OCI-LY7 (cell line): ENCODE results near the gene DNAJC1. TPM values are rescaled to one million over a fixed set of nuclear protein-coding genes. Genes with fewer than 3 reads are reported as not detected.

ENCODE experiments used
- BruUV-seq: library from RNA; stranded (reverse); fragments of 400-500 nt; replicated peaks from 2 replicates; lab custom pipeline; 2021; lab: Mats Ljungman, UMichigan
- CTCF ChIA-PET: fragments of 300-600 bp; sonication (Branson Sonifier 250); formaldehyde crosslinking; loops from one replicate; lab custom pipeline; 2022; ENCODE audit warnings: antibody characterized with exemption; ENCODE audit not compliant: unreplicated experiment; lab: Charles Lee
- POLR2A ChIA-PET: fragments of 300-600 bp; sonication (Branson Sonifier 250); formaldehyde crosslinking; loops from one replicate; lab custom pipeline; 2022; ENCODE audit warnings: antibody characterized with exemption; lab: Charles Lee
- DNase-seq: peaks from one replicate; pipeline ENCODE4 v3.0.0-alpha.2; 2015; ENCODE audit warnings: low spot score
- H2AFZ ChIP-seq: fragments of 200-600 bp; sonication (generic), shearing (Covaris generic); 2 replicates; pipeline ENCODE4 v1.6.1; 2014; ENCODE audit warnings: mild to moderate bottlenecking, antibody characterized with exemption, low read length, moderate library complexity
- H3K27ac ChIP-seq: fragments of 200-600 bp; sonication (generic); 2 replicates; pipeline ENCODE4 v1.5.1; 2014; ENCODE audit warnings: mixed run types, low read depth, mild to moderate bottlenecking, moderate library complexity, low read length, inconsistent platforms; ENCODE audit not compliant: poor library complexity, severe bottlenecking
- H3K36me3 ChIP-seq: fragments of 200-600 bp; sonication (generic); 2 replicates; pipeline ENCODE4 v1.6.1; 2014; ENCODE audit warnings: mild to moderate bottlenecking, antibody characterized with exemption, low read length, moderate library complexity, mixed read lengths; ENCODE audit not compliant: insufficient read depth
- H3K4me1 ChIP-seq: fragments of 200-600 bp; sonication (generic); 2 replicates; pipeline ENCODE4 v1.5.1; 2014; ENCODE audit warnings: mild to moderate bottlenecking, low read length; ENCODE audit not compliant: insufficient read depth, poor library complexity, severe bottlenecking
- H3K4me2 ChIP-seq: fragments of 200-600 bp; sonication (generic); 2 replicates; pipeline ENCODE4 v1.6.1; 2014; ENCODE audit warnings: mild to moderate bottlenecking, low read length
- H3K4me3 ChIP-seq: fragments of 200-600 bp; sonication (generic); 2 replicates; pipeline ENCODE4 v1.5.1; 2014; ENCODE audit warnings: mild to moderate bottlenecking, low read depth, low read length; ENCODE audit not compliant: poor library complexity, severe bottlenecking
- H3K79me2 ChIP-seq: fragments of 200-600 bp; sonication (generic); 2 replicates; pipeline ENCODE4 v1.6.1; 2016; ENCODE audit warnings: low read depth, mild to moderate bottlenecking, low read length, moderate library complexity, mixed read lengths; ENCODE audit not compliant: insufficient read depth
- H3K9me2 ChIP-seq: fragments of 200-600 bp; sonication (generic); 2 replicates; pipeline ENCODE4 v1.6.1; 2016; ENCODE audit warnings: mild to moderate bottlenecking, low read length, mixed read lengths; ENCODE audit not compliant: insufficient read depth
- H3K9me3 ChIP-seq: fragments of 200-600 bp; sonication (generic); 2 replicates; pipeline ENCODE4 v1.6.1; 2014; ENCODE audit warnings: mild to moderate bottlenecking, mixed run types, low read length, mixed read lengths
- H4K20me1 ChIP-seq: fragments of 200-600 bp; sonication (generic); 2 replicates; pipeline ENCODE4 v1.6.1; 2014; ENCODE audit warnings: mild to moderate bottlenecking, antibody characterized with exemption, low read length, moderate library complexity, mixed read lengths; ENCODE audit not compliant: insufficient read depth
- CTCF ChIP-seq: fragments of 200-600 bp; sonication (generic); conservative IDR thresholded peaks from 2 replicates; pipeline ENCODE4 v1.5.1; 2014; ENCODE audit warnings: mild to moderate bottlenecking, antibody characterized with exemption, low read length, moderate library complexity, mixed read lengths
- EZH2phosphoT487 ChIP-seq: fragments of 200-600 bp; sonication (generic); IDR thresholded peaks from 2 replicates; pipeline ENCODE4 v1.6.1; 2018; ENCODE audit warnings: low read depth, borderline replicate concordance, mild to moderate bottlenecking, mixed run types, antibody characterized with exemption, low read length, moderate library complexity, mixed read lengths
- intact Hi-C: fragments of 100-400 bp; cut with micrococcal nuclease; formaldehyde crosslinking; loops from one replicate; pipeline ENCODE4 v1.10.0; 2022; ENCODE audit not compliant: unreplicated experiment
- total RNA-seq, 2 experiments: library from RNA; depleted of rRNA in 1 of 2; stranded (reverse); fragments of >200 nt in 1 of 2; shearing (Covaris generic) in 1 of 2; gene quantifications; 2 replicates each; pipeline ENCODE4 v1.2.3, GENCODE V29; 2014 to 2022

DNAJC1 gene
- total RNA-seq, 2 experiments from 2014 or later, result 7.1 to 16.9 TPM

DNA sequence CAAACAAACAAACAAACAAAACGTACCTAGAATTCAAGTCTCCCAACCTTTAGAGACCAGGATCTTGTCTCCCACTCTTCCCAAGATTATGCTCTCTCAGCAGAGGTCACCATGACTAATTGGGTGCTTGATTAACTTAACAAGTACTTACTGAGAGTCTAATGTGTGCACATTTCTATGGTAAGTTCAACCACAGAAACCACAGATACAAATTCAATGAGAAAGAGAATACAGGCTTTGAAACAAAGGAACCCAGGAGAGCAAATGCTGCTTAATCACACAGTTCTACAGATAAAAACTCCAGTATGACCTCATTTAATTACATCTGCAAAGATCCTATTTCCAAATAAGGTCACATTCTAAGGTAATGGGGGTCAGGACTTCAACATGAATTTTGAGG, 142.8 kb downstream of the DNAJC1 start:
- CTCF ChIA-PET, result no interaction called here
- BruUV-seq, result no TSS peak

GRCh38 chr10:21858455-21858854, 145.1 kb downstream of the DNAJC1 start:
- CTCF ChIA-PET, result no interaction called here
- no peak overlapping the region for H3K4me2 ChIP-seq
- no peaks in the 10 kb centered on the region for H3K9me3 ChIP-seq
- no peak for TF ChIP-seq EZH2phosphoT487
- TF ChIP-seq CTCF, result no peak
- no peaks in the 10 kb centered on the region for H4K20me1 ChIP-seq
- no peaks in the 10 kb centered on the region for H3K4me1 ChIP-seq
- BruUV-seq, result no TSS peak
- intact Hi-C loops, result no loop called here
- no peak for DNase-seq
- no peak overlapping the region for H3K4me3 ChIP-seq
- no peak overlapping the region for H2AFZ ChIP-seq
- H3K79me2 ChIP-seq, result no peaks in the 10 kb centered on the region
- no peaks in the 10 kb centered on the region for H3K36me3 ChIP-seq
- H3K27ac ChIP-seq, result no peak overlapping the region
- H3K9me2 ChIP-seq, result no peaks in the 10 kb centered on the region
- POLR2A ChIA-PET, result interaction anchor here (0.6 kb wide), 1 partner anchor 934 kb away, joined by 3 read pairs; no protein-coding TSS in a partner anchor

More for the DNA sequence above, 142.8 kb downstream of the DNAJC1 start:
- Histone ChIP-seq H3K27ac (no peak overlapping the region), H3K9me3 (no peaks in the 10 kb centered on the region), H3K4me2 (no peak overlapping the region), H3K4me1 (no peaks in the 10 kb centered on the region), H3K4me3 (no peak overlapping the region), H3K9me2 (no peaks in the 10 kb centered on the region), H4K20me1 (no peaks in the 10 kb centered on the region), H2AFZ (no peak overlapping the region), H3K36me3 (no peaks in the 10 kb centered on the region), H3K79me2 (no peaks in the 10 kb centered on the region)
- no peak for DNase-seq
- POLR2A ChIA-PET, result no interaction called here
- intact Hi-C loops, result no loop called here
- TF ChIP-seq CTCF, result no peak
- TF ChIP-seq EZH2phosphoT487, result no peak

- Histone ChIP-seq H4K20me1 (no peaks in the 10 kb centered on the region), H3K9me2 (no peaks in the 10 kb centered on the region), H3K27ac (no peak overlapping the region), H3K36me3 (no peaks in the 10 kb centered on the region), H3K79me2 (no peaks in the 10 kb centered on the region), H3K4me1 (no peaks in the 10 kb centered on the region), H3K9me3 (peaks cover 9% of the 10 kb centered on the region), H2AFZ (no peak overlapping the region), H3K4me2 (no peak overlapping the region), H3K4me3 (no peak overlapping the region)
- BruUV-seq, result no TSS peak
- TF ChIP-seq EZH2phosphoT487, result no peak
- no peak for TF ChIP-seq CTCF
- no peak for DNase-seq
- intact Hi-C loops, result no loop called here
- CTCF ChIA-PET, result no interaction called here
- POLR2A ChIA-PET, result no interaction called here
Measured at GRCh38 chr10:21849607-21850006, 153.9 kb downstream of the DNAJC1 start.
